ENCODE data around the gene ZNF660.

Gene ZNF660

DNA sequence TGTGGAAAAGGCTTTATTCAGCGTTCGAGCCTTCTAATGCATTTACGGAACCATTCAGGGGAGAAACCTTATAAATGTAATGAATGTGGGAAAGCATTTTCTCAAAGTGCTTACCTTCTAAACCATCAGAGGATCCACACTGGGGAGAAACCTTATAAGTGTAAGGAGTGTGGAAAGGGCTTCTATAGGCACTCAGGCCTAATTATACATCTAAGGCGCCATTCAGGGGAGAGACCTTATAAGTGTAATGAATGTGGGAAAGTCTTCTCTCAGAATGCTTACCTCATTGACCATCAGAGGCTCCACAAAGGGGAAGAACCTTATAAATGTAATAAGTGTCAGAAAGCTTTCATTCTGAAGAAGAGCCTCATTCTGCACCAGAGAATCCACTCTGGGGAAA, 57.6 kb downstream of the ZNF660 start:
- no peak for DNase-seq

DNA sequence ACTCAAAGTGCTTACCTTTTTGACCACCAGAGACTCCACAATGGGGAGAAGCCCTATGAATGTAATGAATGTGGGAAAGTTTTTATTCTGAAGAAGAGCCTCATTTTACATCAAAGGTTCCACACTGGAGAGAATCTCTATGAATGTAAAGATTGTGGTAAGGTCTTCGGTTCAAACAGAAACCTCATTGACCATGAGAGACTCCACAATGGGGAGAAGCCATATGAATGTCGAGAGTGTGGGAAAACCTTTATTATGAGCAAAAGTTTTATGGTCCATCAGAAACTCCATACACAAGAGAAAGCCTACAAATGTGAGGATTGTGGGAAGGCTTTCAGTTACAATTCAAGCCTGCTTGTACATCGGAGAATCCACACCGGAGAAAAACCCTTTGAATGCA, 58.3 kb downstream of the ZNF660 start:
- no peak for DNase-seq

DNA sequence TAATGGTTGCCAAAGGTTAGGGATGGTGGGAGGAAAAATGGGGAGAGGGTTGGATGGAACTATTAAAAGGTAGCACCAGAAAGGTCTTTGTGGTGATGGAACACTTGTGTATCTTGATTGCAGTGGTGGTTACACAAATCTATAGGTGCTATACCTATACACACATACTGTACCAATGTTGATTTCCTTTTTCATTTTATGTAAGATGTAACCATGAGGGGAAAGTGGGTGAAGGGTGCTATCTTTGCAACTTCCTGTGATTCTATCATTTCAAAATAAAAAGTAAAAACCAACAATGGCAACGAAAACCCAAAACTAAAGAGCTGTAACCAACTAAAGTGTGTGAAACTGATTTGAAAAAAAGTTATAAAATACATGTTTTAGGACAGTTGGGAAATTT, 63.0 kb downstream of the ZNF660 start:
- DNase-seq = no peak

- peak; percentile 23 for DNase-seq
These were observed 63.9 kb downstream of the ZNF660 start, which contains the start of gene ZNF35 for GRCh38 chr3:44648564-44649229. Gene ZNF35, plus strand, starts transcription at chr3:44648732. Its CDS starts 2,336 bp downstream, at chr3:44651068.

All from CD4-positive, alpha-beta T cell treated with Interleukin-17A for 4 hours (primary cell).